Measurements from ENCODE around the gene CST9.

GRCh38 chr20:23640018-23640601 is 34.4 kb upstream of the CST9 start:
- TF ChIP-seq CTCF (optimal IDR thresholded peaks at IDR 0.05 in 1 of 3, IDR thresholded peaks at IDR 0.05 in 1 of 3, conservative IDR thresholded peaks at IDR 0.05 in 1 of 3; ENCODE audit: extremely low read depth in 1 of 3, insufficient read depth in 2 of 3, low read length in 3 of 3) (no peak), EZH2 (IDR thresholded peaks at IDR 0.05; ENCODE audit: low read length) (no peak)
